ENCODE results near the gene TROAP. TPM values are rescaled to one million over a fixed set of nuclear protein-coding genes. Genes with fewer than 3 reads are reported as not detected.

TROAP gene
- total and polyA plus RNA-seq, 2 donors (not counting 1 experiment from before 2014, with no cell fraction given), result 0.88 to 1.0 TPM

GRCh38 chr12:49325606-49326005, 2.6 kb downstream of the TROAP start:
- WGBS (ENCODE audit: insufficient coverage), result 96% methylated on average over 6 of the region's 6 CpGs
- no peaks in the 10 kb centered on the region for H3K36me3 ChIP-seq (replicated peaks in 1 of 2; ENCODE audit: control extremely low read depth in 1 of 2, control insufficient read depth in 1 of 2, extremely low read depth in 1 of 2, insufficient read depth in 2 of 2, low read length in 1 of 2)

GRCh38 chr12:49327368-49327767, 4.3 kb downstream of the TROAP start:
- Histone ChIP-seq H4K20me1 (ENCODE audit: control insufficient read depth, insufficient read depth, low read length, poor library complexity, severe bottlenecking) (no peaks in the 10 kb centered on the region), H3K4me2 (replicated peaks; ENCODE audit: low read depth, low read length, poor library complexity, severe bottlenecking) (no peak overlapping the region), H3K4me1 (ENCODE audit: control insufficient read depth in 2 of 2, insufficient read depth in 2 of 2, low read length in 2 of 2) (peaks cover 6 to 11% of the 10 kb centered on the region in 2 donors), H3K9me3 (ENCODE audit: control extremely low read depth in 1 of 3, control insufficient read depth in 2 of 3, insufficient read depth in 1 of 3, low read length in 2 of 3) (peaks cover 0 to 3% (median 0%) of the 10 kb centered on the region in 3 donors), H3K27me3 (replicated peaks in 1 of 4; ENCODE audit: control extremely low read depth in 1 of 4, control insufficient read depth in 3 of 4, insufficient read depth in 4 of 4, low read length in 3 of 4) (peaks cover 0 to 11% (median 2%) of the 10 kb centered on the region in 4 experiments), H2AFZ (ENCODE audit: insufficient read depth, low read depth, low read length, poor library complexity, severe bottlenecking) (no peak overlapping the region), H3K79me2 (ENCODE audit: control insufficient read depth, insufficient read depth, low read length) (peaks cover 6% of the 10 kb centered on the region), H3K36me3 (replicated peaks in 1 of 2; ENCODE audit: control extremely low read depth in 1 of 2, control insufficient read depth in 1 of 2, extremely low read depth in 1 of 2, insufficient read depth in 2 of 2, low read length in 1 of 2) (no peaks in the 10 kb centered on the region), H3K4me3 (ENCODE audit: control extremely low read depth in 1 of 5, extremely low read depth in 1 of 5, insufficient read depth in 1 of 5, low read depth in 2 of 5, low read length in 4 of 5) (no peak overlapping the region), H3K9ac (ENCODE audit: low read length) (no peak overlapping the region), H3K27ac (ENCODE audit: low read length in 2 of 2) (no peak overlapping the region)
- no peak for DNase-seq
- ATAC-seq (ENCODE audit: low read depth), result no peak
- ChIA-PET POLR2A (no interaction called here), CTCF (no interaction called here)
- H3K9me3 Mint-ChIP-seq (ENCODE audit: insufficient read depth), result no peaks in the 10 kb centered on the region
- no peak overlapping the region for H3K27ac Mint-ChIP-seq
- H3K27me3 Mint-ChIP-seq, result peaks cover 10% of the 10 kb centered on the region
- no peak overlapping the region for H3K4me3 Mint-ChIP-seq
- no peak for TF ChIP-seq EZH2 (IDR thresholded peaks at IDR 0.05; ENCODE audit: borderline replicate concordance, insufficient read depth, low read depth, low read length, poor library complexity, severe bottlenecking)
- TF ChIP-seq CTCF (IDR thresholded peaks at IDR 0.05), result no peak
- intact Hi-C loops (cut with micrococcal nuclease), result no loop called here
- peaks cover 19% of the 10 kb centered on the region for H3K4me1 Mint-ChIP-seq

More at GRCh38 chr12:49325606-49326005, 2.6 kb downstream of the TROAP start:
- Mint-ChIP-seq H3K4me1 (peaks cover 23% of the 10 kb centered on the region), H3K27ac (no peak overlapping the region), H3K27me3 (no peaks in the 10 kb centered on the region), H3K9me3 (ENCODE audit: insufficient read depth) (no peaks in the 10 kb centered on the region), H3K4me3 (no peak overlapping the region)
- CTCF ChIA-PET, result interaction anchor here (1.1 kb wide), 1 partner anchor 16 kb away, joined by 5 read pairs; no protein-coding TSS in a partner anchor
- Histone ChIP-seq H3K27ac (ENCODE audit: low read length in 2 of 2) (no peak overlapping the region), H3K9me3 (ENCODE audit: control extremely low read depth in 1 of 3, control insufficient read depth in 2 of 3, insufficient read depth in 1 of 3, low read length in 2 of 3) (peaks cover 0 to 3% (median 0%) of the 10 kb centered on the region in 3 donors), H3K4me1 (ENCODE audit: control insufficient read depth in 2 of 2, insufficient read depth in 2 of 2, low read length in 2 of 2) (peaks cover 12 to 18% of the 10 kb centered on the region in 2 donors), H3K9ac (ENCODE audit: low read length) (no peak overlapping the region), H3K27me3 (replicated peaks in 1 of 4; ENCODE audit: control extremely low read depth in 1 of 4, control insufficient read depth in 3 of 4, insufficient read depth in 4 of 4, low read length in 3 of 4) (no peaks in the 10 kb centered on the region), H4K20me1 (ENCODE audit: control insufficient read depth, insufficient read depth, low read length, poor library complexity, severe bottlenecking) (no peaks in the 10 kb centered on the region), H3K4me3 (ENCODE audit: control extremely low read depth in 1 of 5, extremely low read depth in 1 of 5, insufficient read depth in 1 of 5, low read depth in 2 of 5, low read length in 4 of 5) (no peak overlapping the region), H3K79me2 (ENCODE audit: control insufficient read depth, insufficient read depth, low read length) (peaks cover 6% of the 10 kb centered on the region), H3K4me2 (replicated peaks; ENCODE audit: low read depth, low read length, poor library complexity, severe bottlenecking) (no peak overlapping the region), H2AFZ (ENCODE audit: insufficient read depth, low read depth, low read length, poor library complexity, severe bottlenecking) (no peak overlapping the region)
- POLR2A ChIA-PET, result no interaction called here
- DNase-seq (no peak), ATAC-seq (ENCODE audit: low read depth) (no peak)
- TF ChIP-seq CTCF (IDR thresholded peaks at IDR 0.05) (no peak), EZH2 (IDR thresholded peaks at IDR 0.05; ENCODE audit: borderline replicate concordance, insufficient read depth, low read depth, low read length, poor library complexity, severe bottlenecking) (no peak)
- intact Hi-C loops (cut with micrococcal nuclease), result no loop called here
